Endothelial cell of umbilical vein (primary cell): ENCODE measurements around the gene RLIM. TPM values are rescaled to one million over a fixed set of nuclear protein-coding genes. Genes with fewer than 3 reads are reported as not detected.

Experiments
- BruUV-seq: library from RNA; stranded (reverse); fragments of 400-500 nt; replicated peaks from 2 replicates; lab custom pipeline; 2021; lab: Mats Ljungman, UMichigan
- CTCF ChIA-PET: fragments of 300-600, 350-600 bp; sonication (Branson Sonifier 250); formaldehyde crosslinking; loops from one replicate; lab custom pipeline; 2021; ENCODE audit warnings: antibody characterized with exemption, inconsistent platforms; lab: Charles Lee
- POLR2A ChIA-PET: fragments of 300-600, 350-600 bp; sonication (Branson Sonifier 250); formaldehyde crosslinking; loops from one replicate; lab custom pipeline; 2021; ENCODE audit warnings: antibody characterized with exemption, inconsistent platforms; lab: Charles Lee
- DNase-seq: peaks from one replicate; pipeline ENCODE4 v3.0.0-alpha.2; 2011; ENCODE audit warnings: low read depth, low spot score
- FAIRE-seq: peaks from 2 replicates; lab custom pipeline; 2011; peaks lifted over from hg19 to GRCh38; lab: Jason Lieb, UNC
- H2AFZ ChIP-seq: 2 replicates; pipeline ENCODE4 v1.6.0; 2012; ENCODE audit warnings: low read depth, low read length, control low read depth, inconsistent platforms
- H3K27ac ChIP-seq: 2 replicates; pipeline ENCODE4 v1.5.1; 2011; ENCODE audit warnings: low read depth, mild to moderate bottlenecking, control low read depth, low read length, moderate library complexity; ENCODE audit not compliant: insufficient read depth
- H3K27me3 ChIP-seq, 2 experiments: 2 replicates each; pipeline versions ENCODE4 v1.6.0 to v1.6.1; 2011; ENCODE audit warnings: low read length in 2 of 2, mixed read lengths in 1 of 2; ENCODE audit not compliant: control insufficient read depth in 2 of 2, insufficient read depth in 2 of 2
- H3K36me3 ChIP-seq, 2 experiments: 2 replicates in 1 of 2; 3 replicates in 1 of 2; pipeline ENCODE4 v1.5.1; 2011; ENCODE audit warnings: low read length in 2 of 2, mild to moderate bottlenecking in 1 of 2, moderate library complexity in 1 of 2; ENCODE audit not compliant: control insufficient read depth in 2 of 2, insufficient read depth in 2 of 2; ENCODE audit errors: extremely low read depth in 1 of 2
- H3K4me1 ChIP-seq: 3 replicates; pipeline ENCODE4 v1.5.1; 2011; ENCODE audit warnings: mild to moderate bottlenecking, low read length; ENCODE audit not compliant: control insufficient read depth, insufficient read depth; ENCODE audit errors: extremely low read depth
- H3K4me2 ChIP-seq: 2 replicates; pipeline ENCODE4 v1.6.1; 2011; ENCODE audit warnings: low read length, control low read depth, mixed read lengths; ENCODE audit not compliant: insufficient read depth
- H3K4me3 ChIP-seq, 3 experiments: fragments of 200-600 bp in 1 of 3; sonication (generic), shearing (Covaris generic) in 1 of 3; replicated peaks in 1 of 3; 2 replicates each; pipeline ENCODE4 v1.5.1; 2011 to 2016; ENCODE audit warnings: control low read depth in 3 of 3, low read length in 3 of 3, mild to moderate bottlenecking in 2 of 3, inconsistent platforms in 1 of 3, low read depth in 1 of 3, moderate library complexity in 1 of 3; ENCODE audit not compliant: insufficient read depth in 1 of 3
- H3K79me2 ChIP-seq: 2 replicates; pipeline ENCODE4 v1.6.0; 2012; ENCODE audit warnings: low read length, inconsistent platforms; ENCODE audit not compliant: control insufficient read depth, insufficient read depth
- H3K9ac ChIP-seq: replicated peaks from 2 replicates; pipeline ENCODE3; 2011; ENCODE audit warnings: low read length, control low read depth; ENCODE audit not compliant: insufficient read depth; ENCODE audit errors: extremely low read depth
- H3K9me1 ChIP-seq: replicated peaks from 3 replicates; pipeline ENCODE4 v1.6.0; 2011; ENCODE audit warnings: mild to moderate bottlenecking, low read length; ENCODE audit not compliant: control insufficient read depth, insufficient read depth; ENCODE audit errors: extremely low read depth
- H3K9me3 ChIP-seq: replicated peaks from 2 replicates; pipeline ENCODE4 v1.5.1; 2012; ENCODE audit warnings: low read length, inconsistent platforms; ENCODE audit not compliant: control insufficient read depth, insufficient read depth
- H4K20me1 ChIP-seq: replicated peaks from 2 replicates; pipeline ENCODE3; 2011; ENCODE audit warnings: mild to moderate bottlenecking, low read length; ENCODE audit not compliant: control insufficient read depth, insufficient read depth; ENCODE audit errors: extremely low read depth
- CTCF ChIP-seq, 2 donors: IDR thresholded peaks; 1 replicate in 1 of 2; 2 replicates in 1 of 2; pipeline ENCODE4 v1.5.1; 2011; ENCODE audit warnings: low read length in 2 of 2, mild to moderate bottlenecking in 2 of 2, moderate library complexity in 2 of 2, control low read depth in 1 of 2, inconsistent platforms in 1 of 2, low read depth in 1 of 2; ENCODE audit not compliant: insufficient read depth in 1 of 2; ENCODE audit errors: extremely low read depth in 1 of 2
- EZH2 ChIP-seq: IDR thresholded peaks from 2 replicates; pipeline ENCODE4 v1.6.1; 2012; ENCODE audit warnings: borderline replicate concordance, low read depth, mild to moderate bottlenecking, moderate library complexity, low read length, inconsistent platforms; ENCODE audit not compliant: severe bottlenecking
- FOS ChIP-seq: IDR thresholded peaks from 2 replicates; pipeline ENCODE4 v1.6.1; 2011; ENCODE audit warnings: mild to moderate bottlenecking, low read length, moderate library complexity, borderline replicate concordance; ENCODE audit not compliant: insufficient read depth
- GATA2 ChIP-seq: IDR thresholded peaks from 2 replicates; pipeline ENCODE4 v1.7.0; 2011; ENCODE audit warnings: low read depth, mild to moderate bottlenecking, moderate library complexity, mixed read lengths, low read length; ENCODE audit not compliant: insufficient read length, insufficient read depth
- JUN ChIP-seq: IDR thresholded peaks from 2 replicates; pipeline ENCODE4 v1.6.1; 2011; ENCODE audit warnings: borderline replicate concordance, low read depth; ENCODE audit not compliant: insufficient read length, insufficient read depth
- MYC ChIP-seq: IDR thresholded peaks from one replicate; pipeline ENCODE4 v1.6.1; 2011; ENCODE audit warnings: mild to moderate bottlenecking, low read depth, low read length
- POLR2A ChIP-seq: IDR thresholded peaks from 2 replicates; pipeline ENCODE4 v1.6.1; 2012; ENCODE audit warnings: low read depth, mild to moderate bottlenecking, control low read depth, low read length
- POLR2AphosphoS5 ChIP-seq: IDR thresholded peaks from 2 replicates; pipeline ENCODE4 v1.6.1; 2012; ENCODE audit warnings: low read depth, mild to moderate bottlenecking, control low read depth, low read length, moderate library complexity; ENCODE audit not compliant: insufficient read depth
- dilution Hi-C: fragments of 300-500 bp; cut with MboI; formaldehyde crosslinking; loops from one replicate; pipeline ENCODE4 v1.15.0; 2019; ENCODE audit warnings: low sequenced_read_pairs; ENCODE audit not compliant: extremely low pct_ligation_motif_present
- intact Hi-C: fragments of 100-400 bp; cut with micrococcal nuclease; formaldehyde crosslinking; loops from one replicate; pipeline ENCODE4 v1.10.0; 2022
- polyA plus RNA-seq, 4 experiments: library from polyadenylated mRNA; depleted of rRNA in 3 of 4; stranded (reverse) in 3 of 4; unstranded in 1 of 4; fragments of >200 nt; gene quantifications; 2 replicates each; pipeline versions ENCODE4 v1.2.1 to v1.2.3, GENCODE V29; 2011 to 2012; ENCODE audit warnings: missing spikeins in 1 of 4
- total RNA-seq: library from RNA; stranded (reverse); gene quantifications from 2 replicates; pipeline ENCODE4 v1.2.3, GENCODE V29; 2021
- TF ChIP-seq, protein P1 (sequence below): IDR thresholded peaks from 2 replicates; pipeline ENCODE4 v1.6.1; 2011; ENCODE audit not compliant: insufficient read depth, insufficient read length

The RLIM gene
- total and polyA plus RNA-seq, 2 donors (not counting 3 experiments of a cell fraction or from before 2014, with no cell fraction given): 8.2 to 40.1 TPM

DNA sequence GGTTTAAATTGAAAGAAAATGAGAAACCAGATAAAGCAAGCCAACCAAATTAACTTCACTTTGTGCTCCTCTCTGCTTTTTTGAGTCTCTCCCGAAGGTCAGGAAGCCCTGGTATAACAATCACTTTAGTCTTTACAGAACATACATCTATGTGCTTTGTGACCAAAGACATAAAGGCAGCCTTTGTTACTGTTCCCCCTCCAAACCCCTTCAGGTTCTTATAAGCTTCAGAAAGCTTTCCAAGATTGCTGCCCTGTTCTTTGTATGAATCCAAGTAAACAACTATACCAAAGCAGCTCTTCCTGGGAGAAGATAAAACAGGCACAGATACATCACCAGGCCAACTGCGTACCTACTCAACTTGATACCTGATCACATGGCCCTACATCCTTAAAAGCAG lies 28.7 kb downstream of the RLIM start:
- peaks cover 8% of the 10 kb centered on the region for H3K79me2 ChIP-seq
- FAIRE-seq (no peak), DNase-seq (no peak)
- no peak for TF ChIP-seq EZH2
- no peak for TF ChIP-seq FOS
- no peak for TF ChIP-seq JUN
- no peak for TF ChIP-seq GATA2
- TF ChIP-seq, protein P1, sequence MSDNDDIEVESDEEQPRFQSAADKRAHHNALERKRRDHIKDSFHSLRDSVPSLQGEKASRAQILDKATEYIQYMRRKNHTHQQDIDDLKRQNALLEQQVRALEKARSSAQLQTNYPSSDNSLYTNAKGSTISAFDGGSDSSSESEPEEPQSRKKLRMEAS: no peak
- TF ChIP-seq POLR2A: no peak
- no peak for TF ChIP-seq MYC
- TF ChIP-seq POLR2AphosphoS5: no peak
- TF ChIP-seq CTCF (IDR thresholded peaks at IDR 0.05; ENCODE audit: extremely low read depth in 1 of 2, insufficient read depth in 1 of 2, low read depth in 1 of 2, low read length in 2 of 2): no peak
- no peak overlapping the region for H3K27ac ChIP-seq
- H3K27me3 ChIP-seq: no peaks in the 10 kb centered on the region
- H3K4me1 ChIP-seq: no peaks in the 10 kb centered on the region
- H3K36me3 ChIP-seq: no peaks in the 10 kb centered on the region
- no TSS peak for BruUV-seq
- CTCF ChIA-PET: no interaction called here
- H3K4me3 ChIP-seq: no peak overlapping the region
- no peak overlapping the region for H3K4me2 ChIP-seq
- intact Hi-C loops: no loop called here
- no peak overlapping the region for H3K9ac ChIP-seq
- H2AFZ ChIP-seq: no peak overlapping the region
- H3K9me3 ChIP-seq: no peaks in the 10 kb centered on the region
- H4K20me1 ChIP-seq: no peaks in the 10 kb centered on the region
- POLR2A ChIA-PET: no interaction called here
- H3K9me1 ChIP-seq: no peaks in the 10 kb centered on the region
- dilution Hi-C loops: no loop called here
